H9 (cell line): Measurements from ENCODE around the gene MYH7. TPM values are rescaled to one million over a fixed set of nuclear protein-coding genes. Genes with fewer than 3 reads are reported as not detected.

Experiments
- DNase-seq: peaks from one replicate; pipeline ENCODE4 v3.0.0-alpha.2; 2017
- H2AFZ ChIP-seq: one replicate; pipeline ENCODE4 v1.6.1; 2013; ENCODE audit warnings: mild to moderate bottlenecking, low read length, control low read depth, moderate library complexity
- H2AK5ac ChIP-seq: 2 replicates; pipeline ENCODE4 v1.6.1; 2013; ENCODE audit warnings: low read length, control low read depth, mixed read lengths; ENCODE audit not compliant: insufficient read length
- H2BK120ac ChIP-seq: one replicate; pipeline ENCODE4 v1.6.1; 2013; ENCODE audit warnings: low read depth, mild to moderate bottlenecking, low read length, control low read depth, inconsistent platforms; ENCODE audit not compliant: poor library complexity, severe bottlenecking
- H2BK12ac ChIP-seq: 2 replicates; pipeline ENCODE4 v1.6.1; 2013; ENCODE audit warnings: low read length, control low read depth, mixed read lengths, low read depth; ENCODE audit not compliant: insufficient read length
- H2BK15ac ChIP-seq: 2 replicates; pipeline ENCODE4 v1.6.1; 2013; ENCODE audit warnings: low read depth, low read length, control low read depth
- H2BK20ac ChIP-seq: one replicate; pipeline ENCODE4 v1.6.1; 2013; ENCODE audit warnings: low read depth, mild to moderate bottlenecking, low read length, control low read depth, inconsistent platforms; ENCODE audit not compliant: poor library complexity, severe bottlenecking
- H2BK5ac ChIP-seq: 2 replicates; pipeline ENCODE4 v1.6.1; 2013; ENCODE audit warnings: low read length, control low read depth, mixed read lengths; ENCODE audit not compliant: insufficient read length
- H3K14ac ChIP-seq: 2 replicates; pipeline ENCODE4 v1.6.1; 2013; ENCODE audit warnings: low read length, control low read depth; ENCODE audit not compliant: insufficient read depth
- H3K18ac ChIP-seq: 2 replicates; pipeline ENCODE4 v1.6.1; 2013; ENCODE audit warnings: low read depth, mild to moderate bottlenecking, mixed read lengths, low read length, control low read depth; ENCODE audit not compliant: insufficient read length
- H3K23ac ChIP-seq: 2 replicates; pipeline ENCODE4 v1.6.1; 2013; ENCODE audit warnings: low read length, control low read depth, mixed read lengths, low read depth; ENCODE audit not compliant: insufficient read length
- H3K23me2 ChIP-seq: 2 replicates; pipeline ENCODE4 v1.6.1; 2013; ENCODE audit warnings: low read depth, mild to moderate bottlenecking, mixed read lengths, low read length, control low read depth; ENCODE audit not compliant: insufficient read length, poor library complexity, severe bottlenecking
- H3K27ac ChIP-seq: 2 replicates; pipeline ENCODE4 v1.5.1; 2013; ENCODE audit warnings: low read length, control low read depth, mixed read lengths, low read depth; ENCODE audit not compliant: insufficient read length
- H3K27me3 ChIP-seq: 2 replicates; pipeline ENCODE4 v1.6.1; 2013; ENCODE audit warnings: low read length, control low read depth, inconsistent platforms; ENCODE audit not compliant: insufficient read depth
- H3K4ac ChIP-seq: 2 replicates; pipeline ENCODE4 v1.6.1; 2013; ENCODE audit warnings: low read depth, mild to moderate bottlenecking, control low read depth, inconsistent platforms, low read length, moderate library complexity
- H3K4me1 ChIP-seq: 2 replicates; pipeline ENCODE4 v1.6.1; 2013; ENCODE audit warnings: low read length, control low read depth, inconsistent platforms; ENCODE audit not compliant: insufficient read depth
- H3K4me2 ChIP-seq: 2 replicates; pipeline ENCODE4 v1.6.1; 2013; ENCODE audit warnings: low read length, control low read depth, mixed read lengths; ENCODE audit not compliant: insufficient read length, insufficient read depth
- H3K56ac ChIP-seq: 2 replicates; pipeline ENCODE4 v1.6.1; 2013; ENCODE audit warnings: low read depth, mild to moderate bottlenecking, mixed read lengths, low read length, control low read depth; ENCODE audit not compliant: insufficient read length
- H3K79me1 ChIP-seq: 2 replicates; pipeline ENCODE4 v1.6.1; 2013; ENCODE audit warnings: low read depth, mild to moderate bottlenecking, moderate library complexity, low read length, control low read depth, inconsistent platforms; ENCODE audit not compliant: insufficient read depth, poor library complexity, severe bottlenecking
- H3K79me2 ChIP-seq: 2 replicates; pipeline ENCODE4 v1.6.1; 2013; ENCODE audit warnings: low read length, control low read depth, inconsistent platforms; ENCODE audit not compliant: insufficient read depth
- H3K9ac ChIP-seq: 2 replicates; pipeline ENCODE4 v1.6.1; 2013; ENCODE audit warnings: low read length, control low read depth, mixed read lengths; ENCODE audit not compliant: insufficient read length; ENCODE audit errors: extremely low read depth
- H3K9me3 ChIP-seq: one replicate; pipeline ENCODE4 v1.6.1; 2013; ENCODE audit warnings: low read depth, low read length, inconsistent platforms; ENCODE audit not compliant: control insufficient read depth
- H3T11ph ChIP-seq: one replicate; pipeline ENCODE4 v1.6.1; 2013; ENCODE audit warnings: mild to moderate bottlenecking, low read length, control low read depth, inconsistent platforms
- H4K20me1 ChIP-seq: one replicate; pipeline ENCODE4 v1.6.1; 2013; ENCODE audit not compliant: control insufficient read depth, insufficient read length, insufficient read depth
- H4K5ac ChIP-seq: 2 replicates; pipeline ENCODE4 v1.6.1; 2013; ENCODE audit warnings: low read depth, mild to moderate bottlenecking, mixed read lengths, low read length, control low read depth; ENCODE audit not compliant: insufficient read length
- H4K8ac ChIP-seq: replicated peaks from 2 replicates; pipeline ENCODE4 v1.6.1; 2013; ENCODE audit warnings: low read length, control low read depth, mixed read lengths, low read depth; ENCODE audit not compliant: insufficient read length
- H4K91ac ChIP-seq: 2 replicates; pipeline ENCODE4 v1.6.1; 2013; ENCODE audit warnings: low read depth, mild to moderate bottlenecking, moderate library complexity, mixed read lengths, low read length, control low read depth; ENCODE audit not compliant: insufficient read length
- H3K27ac Mint-ChIP-seq, 3 experiments: 2 replicates in 2 of 3; 3 replicates in 1 of 3; pipeline ENCODE4 v1.8.0; 2020 to 2021; ENCODE audit warnings: mixed read lengths in 3 of 3, mild to moderate bottlenecking in 1 of 3, moderate library complexity in 1 of 3
- H3K27me3 Mint-ChIP-seq: 2 replicates; pipeline ENCODE4 v1.8.0; 2021; ENCODE audit warnings: low read depth, mild to moderate bottlenecking, moderate library complexity, mixed read lengths
- H3K36me3 Mint-ChIP-seq, 3 experiments: 2 replicates in 2 of 3; 3 replicates in 1 of 3; pipeline ENCODE4 v1.8.0; 2020 to 2021; ENCODE audit warnings: low read depth in 3 of 3, mixed read lengths in 3 of 3; ENCODE audit not compliant: insufficient read depth in 1 of 3
- H3K4me1 Mint-ChIP-seq, 2 experiments: 2 replicates each; pipeline ENCODE4 v1.8.0; 2020; ENCODE audit warnings: mixed read lengths in 2 of 2
- H3K4me3 Mint-ChIP-seq, 2 experiments: 2 replicates in 1 of 2; 3 replicates in 1 of 2; pipeline ENCODE4 v1.8.0; 2020 to 2021; ENCODE audit warnings: mild to moderate bottlenecking in 2 of 2, mixed read lengths in 2 of 2, moderate library complexity in 1 of 2
- H3K9me3 Mint-ChIP-seq, 2 experiments: 2 replicates in 1 of 2; 3 replicates in 1 of 2; pipeline ENCODE4 v1.8.0; 2020; ENCODE audit warnings: mild to moderate bottlenecking in 2 of 2, mixed read lengths in 2 of 2, moderate library complexity in 1 of 2
- CTCF ChIP-seq: fragments of 200-600 bp; sonication (generic); conservative IDR thresholded peaks from 3 replicates; pipeline ENCODE4 v1.8.0; 2021; ENCODE audit warnings: antibody characterized with exemption, mild to moderate bottlenecking
- WGBS: extraction: QIAGEN DNeasy Blood & Tissue Kit; methylation state at CpG from one replicate; pipeline ENCODE4 v1.1.7; 2013; ENCODE audit warnings: missing lambda C conversion rate, low lambda C conversion rate, mixed read lengths; ENCODE audit not compliant: insufficient read length; ENCODE audit errors: extremely low coverage; 5-methylcytosine and 5-hydroxymethylcytosine counted together
- total RNA-seq: library from RNA; stranded (reverse); gene quantifications from 2 replicates; pipeline ENCODE4 v1.2.1, GENCODE V29; 2021

The MYH7 gene
- total RNA-seq, 1 experiment from 2014 or later = not detected

DNA sequence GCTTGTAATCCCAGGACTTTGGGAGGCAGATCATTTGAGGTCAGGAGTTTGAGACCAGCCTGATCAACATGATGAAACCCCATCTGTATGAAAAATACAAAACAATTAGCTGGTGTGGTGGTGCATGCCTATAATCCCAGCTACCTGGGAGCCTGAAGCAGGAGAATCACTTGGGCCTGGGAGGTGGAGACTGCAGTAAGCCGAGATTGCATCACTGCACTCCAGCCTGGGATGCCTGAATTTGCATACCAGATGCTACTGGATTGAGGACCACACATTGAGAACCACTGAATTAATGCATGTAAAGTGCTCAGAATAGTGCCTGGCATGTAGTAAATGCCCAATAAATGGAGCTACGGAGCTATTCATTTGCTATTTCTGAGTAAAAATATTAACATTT lies 14.9 kb upstream of the MYH7 start:
- DNase-seq = no peak
- Mint-ChIP-seq H3K4me1 (peaks cover 4 to 18% of the 10 kb centered on the region in 2 experiments; a peak in 2 of 4 replicates), H3K36me3 (no peaks in the 10 kb centered on the region), H3K4me3 (no peak overlapping the region), H3K27ac (0 out of 7 replicates have a peak overlapping the region, but pooled peaks of 1 of the 3 experiments have one; percentile 1), H3K9me3 (no peaks in the 10 kb centered on the region; a peak in 1 of 5 replicates), H3K27me3 (peaks cover 8% of the 10 kb centered on the region)
- no peaks in the 10 kb centered on the region for H3K9me3 ChIP-seq
- H4K5ac ChIP-seq = no peak overlapping the region
- H2BK5ac ChIP-seq = no peak overlapping the region
- no peak overlapping the region for H4K8ac ChIP-seq
- H3K23ac ChIP-seq = no peak overlapping the region
- TF ChIP-seq CTCF = no peak
- H3T11ph ChIP-seq = no peak overlapping the region
- no peak overlapping the region for H4K91ac ChIP-seq
- no peak overlapping the region for H3K4ac ChIP-seq
- no peak overlapping the region for H2BK20ac ChIP-seq
- H3K9ac ChIP-seq = no peak overlapping the region
- no peaks in the 10 kb centered on the region for H4K20me1 ChIP-seq
- no peak overlapping the region for H3K14ac ChIP-seq
- H3K18ac ChIP-seq = no peak overlapping the region
- no peak overlapping the region for H2BK15ac ChIP-seq
- H3K27me3 ChIP-seq = no peaks in the 10 kb centered on the region
- no peaks in the 10 kb centered on the region for H3K79me1 ChIP-seq
- no peaks in the 10 kb centered on the region for H3K79me2 ChIP-seq
- no peak overlapping the region for H2BK12ac ChIP-seq
- H3K23me2 ChIP-seq = no peaks in the 10 kb centered on the region
- H3K4me1 ChIP-seq = no peaks in the 10 kb centered on the region
- WGBS = no CpG with 5 or more reads among the region's 2 CpGs
- H3K27ac ChIP-seq = no peak overlapping the region
- no peak overlapping the region for H3K4me2 ChIP-seq
- H3K56ac ChIP-seq = no peak overlapping the region
- H2AK5ac ChIP-seq = no peak overlapping the region
- no peak overlapping the region for H2AFZ ChIP-seq
- no peak overlapping the region for H2BK120ac ChIP-seq
